GM12878 (cell line): ENCODE measurements around the gene ULK1. TPM values are rescaled to one million over a fixed set of nuclear protein-coding genes. Genes with fewer than 3 reads are reported as not detected.

Source experiments
- ATAC-seq: fragments of 200-7000 bp; cut with Tn5 transposase; 3 replicates; pipeline ENCODE4 v1.9.1; 2020; ENCODE audit warnings: mild to moderate bottlenecking, moderate library complexity
- BruUV-seq: library from RNA; stranded (reverse); fragments of 400-500 nt; replicated peaks from 2 replicates; lab custom pipeline; 2021; lab: Mats Ljungman, UMichigan
- CTCF ChIA-PET: fragments of 300-600 bp; sonication (Branson Sonifier 250); formaldehyde crosslinking; extraction: SDS; loops from one replicate; lab custom pipeline; 2021; ENCODE audit warnings: inconsistent platforms; lab: Yijun Ruan, JAX
- POLR2A ChIA-PET: fragments of 350-600 bp; formaldehyde crosslinking; extraction: SDS; loops from one replicate; lab custom pipeline; 2021; ENCODE audit warnings: inconsistent platforms; lab: Charles Lee
- RAD21 ChIA-PET: fragments of 300-600 bp; sonication (Branson Sonifier 250); formaldehyde crosslinking; loops from one replicate; lab custom pipeline; 2023; ENCODE audit warnings: antibody characterized with exemption; ENCODE audit not compliant: unreplicated experiment; lab: Charles Lee
- SMC1A ChIA-PET: fragments of 300-600 bp; sonication (Branson Sonifier 250); formaldehyde crosslinking; loops from one replicate; lab custom pipeline; 2023; ENCODE audit not compliant: unreplicated experiment, uncharacterized antibody; lab: Charles Lee
- DNase-seq: peaks from one replicate; pipeline ENCODE4 v3.0.0-alpha.2; 2011; ENCODE audit warnings: low read depth, low spot score
- FAIRE-seq: peaks from 3 replicates; lab custom pipeline; 2011; peaks lifted over from hg19 to GRCh38; lab: Jason Lieb, UNC
- H2AFZ ChIP-seq: 2 replicates; pipeline ENCODE4 v1.6.0; 2011; ENCODE audit warnings: low read depth, low read length, control low read depth; ENCODE audit not compliant: control insufficient read depth
- H3K27ac ChIP-seq: 2 replicates; pipeline ENCODE4 v1.5.1; 2011; ENCODE audit warnings: control low read depth; ENCODE audit not compliant: control insufficient read depth, insufficient read depth
- H3K27me3 ChIP-seq, 2 experiments: replicated peaks in 1 of 2; 2 replicates each; pipeline versions ENCODE4 v1.6.0 to v1.6.1; 2011; ENCODE audit warnings: low read length in 1 of 2; ENCODE audit not compliant: control insufficient read depth in 2 of 2, insufficient read depth in 2 of 2
- H3K36me3 ChIP-seq, 2 experiments: 2 replicates each; pipeline ENCODE4 v1.5.1; 2011; ENCODE audit warnings: low read length in 1 of 2; ENCODE audit not compliant: control insufficient read depth in 2 of 2, insufficient read depth in 2 of 2
- H3K4me1 ChIP-seq: 2 replicates; pipeline ENCODE4 v1.6.1; 2011; ENCODE audit warnings: mild to moderate bottlenecking, low read length, moderate library complexity, mixed read lengths; ENCODE audit not compliant: control insufficient read depth, insufficient read depth
- H3K4me2 ChIP-seq: 2 replicates; pipeline ENCODE4 v1.6.0; 2011; ENCODE audit warnings: control low read depth; ENCODE audit not compliant: control insufficient read depth, insufficient read depth
- H3K4me3 ChIP-seq: fragments of 200-600 bp; sonication (generic); 2 replicates; pipeline ENCODE4 v1.5.1; 2016
- H3K79me2 ChIP-seq: 2 replicates; pipeline ENCODE4 v1.6.0; 2011; ENCODE audit warnings: low read length; ENCODE audit not compliant: control insufficient read depth, insufficient read depth
- H3K9ac ChIP-seq: 2 replicates; pipeline ENCODE4 v1.8.0; 2011; ENCODE audit warnings: low read length, control low read depth, mixed read lengths; ENCODE audit not compliant: control insufficient read depth, insufficient read depth
- H3K9me3 ChIP-seq: replicated peaks from 3 replicates; pipeline ENCODE4 v1.5.1; 2011; ENCODE audit warnings: mild to moderate bottlenecking, low read length; ENCODE audit not compliant: control insufficient read depth, insufficient read depth
- H4K20me1 ChIP-seq: 2 replicates; pipeline ENCODE4 v1.6.0; 2011; ENCODE audit not compliant: control insufficient read depth, insufficient read depth
- WGBS: methylation state at CpG from one replicate; pipeline ENCODE4 v1.1.6; 2016; ENCODE audit warnings: low lambda C conversion rate; ENCODE audit not compliant: insufficient replicate concordance, insufficient coverage; ENCODE audit errors: missing lambda C conversion rate; 5-methylcytosine and 5-hydroxymethylcytosine counted together
- in situ Hi-C: fragments of 300-500 bp; cut with MboI; formaldehyde crosslinking; loops from 9 replicates; pipeline ENCODE4 v1.14.3; 2018; ENCODE audit warnings: mixed read lengths
- intact Hi-C: fragments of 100-400 bp; cut with micrococcal nuclease; formaldehyde crosslinking; loops from one replicate; pipeline ENCODE4 v1.14.2; 2022; ENCODE audit not compliant: unreplicated experiment
- polyA plus RNA-seq, 11 experiments: library from polyadenylated mRNA; depleted of rRNA in 4 of 11; unstranded in 6 of 11; stranded (reverse) in 5 of 11; fragments of >200 nt; fragmentation: Nextera tagmentation in 4 of 11; fragmentation: Illumina TruSeq in 1 of 11; extraction: Ambion mirVana in 4 of 11; extraction: Trizol in 1 of 11; gene quantifications; 1 replicate in 1 of 11; 2 replicates in 10 of 11; pipeline versions ENCODE4 v1.2.1 to v1.2.3, GENCODE V29; 2011 to 2016; ENCODE audit warnings: inconsistent platforms in 2 of 11, missing spikeins in 2 of 11, low read depth in 1 of 11
- total RNA-seq, 4 experiments: library from RNA; depleted of rRNA in 3 of 4; stranded (reverse); fragments of >200 nt in 3 of 4; fragmentation: Illumina TruSeq in 1 of 4; extraction: Trizol in 1 of 4; gene quantifications; 2 replicates each; pipeline versions ENCODE4 v1.2.1 to v1.2.3, GENCODE V29; 2013 to 2021
- TF ChIP-seq, protein P1 (sequence below): fragments of 150-350 bp; IDR thresholded peaks from 2 replicates; pipeline ENCODE4 v1.6.1; 2016; ENCODE audit warnings: low read depth, low read length
- TF ChIP-seq, protein P2 (sequence below): IDR thresholded peaks from 2 replicates; pipeline ENCODE4 v1.6.1; 2011; ENCODE audit warnings: mild to moderate bottlenecking, low read depth, low read length, moderate library complexity; ENCODE audit not compliant: insufficient replicate concordance

Gene ULK1
- total and polyA plus RNA-seq, 10 of the 15 experiments (the other 5 are each of a cell fraction or from before 2014, with no cell fraction given): 0.13 to 14.1 (median 1.5) TPM

DNA sequence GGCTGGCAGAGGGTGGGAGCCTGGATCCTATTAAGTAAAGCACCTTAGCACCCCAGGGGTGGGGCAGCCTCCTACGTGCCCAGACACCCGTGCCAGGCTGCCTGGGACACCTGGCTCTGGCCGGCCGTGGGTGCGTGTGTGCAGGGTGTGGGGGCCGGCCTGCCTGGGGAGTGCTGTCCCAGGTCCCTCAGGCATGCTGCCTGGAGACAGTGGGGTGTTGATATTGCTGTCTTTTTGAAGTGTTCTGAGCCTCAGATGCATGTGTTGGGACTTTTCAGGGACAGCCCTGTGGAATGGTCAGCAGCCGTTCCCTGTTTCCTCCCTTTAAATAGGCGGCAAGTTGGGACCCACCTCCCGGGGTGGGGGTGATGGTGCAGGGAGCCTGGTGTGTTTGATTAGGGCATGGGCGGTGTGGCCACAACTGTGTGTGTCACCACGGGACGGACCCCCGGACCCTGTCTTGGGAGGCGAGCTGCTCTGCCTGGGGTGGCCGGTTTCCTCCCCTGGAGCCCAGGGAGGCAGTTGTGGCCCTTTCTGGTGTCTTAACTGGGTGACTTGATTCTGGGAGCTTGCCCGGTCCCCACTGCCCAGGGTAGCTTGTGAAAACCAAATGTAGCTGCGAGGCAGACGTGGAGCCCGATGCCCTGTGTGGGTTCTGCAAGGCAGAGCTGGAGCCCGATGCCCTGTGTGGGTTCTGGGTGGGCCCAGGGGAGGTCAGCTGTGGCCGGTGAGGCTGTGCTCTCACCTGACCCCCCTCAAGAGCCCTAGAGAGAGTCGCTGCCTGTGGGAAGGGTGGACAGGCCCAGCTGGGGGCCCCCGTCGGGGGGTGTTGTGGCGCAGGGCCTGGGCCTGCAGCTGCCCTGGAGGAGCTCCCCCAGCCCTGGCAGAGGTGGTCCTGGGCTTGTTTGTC, 8.2 kb downstream of the ULK1 start:
- ChIA-PET CTCF (interaction anchor here (0.5 to 0.6 kb wide), 2 partner anchors 20 to 252 kb away, joined by 3 read pairs; no protein-coding TSS in a partner anchor), RAD21 (no interaction called here), SMC1A (no interaction called here), POLR2A (no interaction called here)
- Histone ChIP-seq H3K27me3 (no peaks in the 10 kb centered on the region), H2AFZ (no peak overlapping the region), H3K79me2 (no peaks in the 10 kb centered on the region), H3K4me1 (no peaks in the 10 kb centered on the region), H3K27ac (no peak overlapping the region), H3K9ac (no peak overlapping the region), H4K20me1 (no peaks in the 10 kb centered on the region; the same call in 1 of the 2 replicates), H3K9me3 (no peaks in the 10 kb centered on the region), H3K36me3 (no peaks in the 10 kb centered on the region), H3K4me2 (no peak overlapping the region), H3K4me3 (no peak overlapping the region)
- TF ChIP-seq, protein P1, sequence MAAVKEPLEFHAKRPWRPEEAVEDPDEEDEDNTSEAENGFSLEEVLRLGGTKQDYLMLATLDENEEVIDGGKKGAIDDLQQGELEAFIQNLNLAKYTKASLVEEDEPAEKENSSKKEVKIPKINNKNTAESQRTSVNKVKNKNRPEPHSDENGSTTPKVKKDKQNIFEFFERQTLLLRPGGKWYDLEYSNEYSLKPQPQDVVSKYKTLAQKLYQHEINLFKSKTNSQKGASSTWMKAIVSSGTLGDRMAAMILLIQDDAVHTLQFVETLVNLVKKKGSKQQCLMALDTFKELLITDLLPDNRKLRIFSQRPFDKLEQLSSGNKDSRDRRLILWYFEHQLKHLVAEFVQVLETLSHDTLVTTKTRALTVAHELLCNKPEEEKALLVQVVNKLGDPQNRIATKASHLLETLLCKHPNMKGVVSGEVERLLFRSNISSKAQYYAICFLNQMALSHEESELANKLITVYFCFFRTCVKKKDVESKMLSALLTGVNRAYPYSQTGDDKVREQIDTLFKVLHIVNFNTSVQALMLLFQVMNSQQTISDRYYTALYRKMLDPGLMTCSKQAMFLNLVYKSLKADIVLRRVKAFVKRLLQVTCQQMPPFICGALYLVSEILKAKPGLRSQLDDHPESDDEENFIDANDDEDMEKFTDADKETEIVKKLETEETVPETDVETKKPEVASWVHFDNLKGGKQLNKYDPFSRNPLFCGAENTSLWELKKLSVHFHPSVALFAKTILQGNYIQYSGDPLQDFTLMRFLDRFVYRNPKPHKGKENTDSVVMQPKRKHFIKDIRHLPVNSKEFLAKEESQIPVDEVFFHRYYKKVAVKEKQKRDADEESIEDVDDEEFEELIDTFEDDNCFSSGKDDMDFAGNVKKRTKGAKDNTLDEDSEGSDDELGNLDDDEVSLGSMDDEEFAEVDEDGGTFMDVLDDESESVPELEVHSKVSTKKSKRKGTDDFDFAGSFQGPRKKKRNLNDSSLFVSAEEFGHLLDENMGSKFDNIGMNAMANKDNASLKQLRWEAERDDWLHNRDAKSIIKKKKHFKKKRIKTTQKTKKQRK: no peak
- TF ChIP-seq, protein P2, sequence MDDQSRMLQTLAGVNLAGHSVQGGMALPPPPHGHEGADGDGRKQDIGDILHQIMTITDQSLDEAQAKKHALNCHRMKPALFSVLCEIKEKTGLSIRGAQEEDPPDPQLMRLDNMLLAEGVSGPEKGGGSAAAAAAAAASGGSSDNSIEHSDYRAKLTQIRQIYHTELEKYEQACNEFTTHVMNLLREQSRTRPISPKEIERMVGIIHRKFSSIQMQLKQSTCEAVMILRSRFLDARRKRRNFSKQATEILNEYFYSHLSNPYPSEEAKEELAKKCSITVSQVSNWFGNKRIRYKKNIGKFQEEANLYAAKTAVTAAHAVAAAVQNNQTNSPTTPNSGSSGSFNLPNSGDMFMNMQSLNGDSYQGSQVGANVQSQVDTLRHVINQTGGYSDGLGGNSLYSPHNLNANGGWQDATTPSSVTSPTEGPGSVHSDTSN: no peak
- no TSS peak for BruUV-seq
- in situ Hi-C loops: no loop called here
- DNase-seq (no peak), FAIRE-seq (no peak), ATAC-seq (no peak)
- 82% methylated on average over 16 of the region's 25 CpGs for WGBS
- intact Hi-C loops: no loop called here
